Keratinocyte (primary cell): ENCODE results near the gene MLLT6. TPM values are rescaled to one million over a fixed set of nuclear protein-coding genes. Genes with fewer than 3 reads are reported as not detected.

Source experiments
- DNase-seq: peaks from one replicate; pipeline ENCODE4 v3.0.0-alpha.2; 2011; ENCODE audit warnings: low read depth, missing footprints, low spot score
- FAIRE-seq: peaks from 2 replicates; lab custom pipeline; 2011; peaks lifted over from hg19 to GRCh38; lab: Jason Lieb, UNC
- H2AFZ ChIP-seq: 2 replicates; pipeline ENCODE4 v1.6.0; 2012; ENCODE audit warnings: low read length, control low read depth, inconsistent platforms; ENCODE audit not compliant: control insufficient read depth
- H3K27ac ChIP-seq: 2 replicates; pipeline ENCODE4 v1.5.1; 2011; ENCODE audit warnings: low read length; ENCODE audit not compliant: control insufficient read depth, insufficient read depth
- H3K27me3 ChIP-seq: 3 replicates; pipeline ENCODE4 v1.6.0; 2011; ENCODE audit warnings: low read length; ENCODE audit not compliant: control insufficient read depth, insufficient read depth; ENCODE audit errors: extremely low read depth
- H3K36me3 ChIP-seq, 2 experiments: 2 replicates in 1 of 2; 3 replicates in 1 of 2; pipeline ENCODE4 v1.5.1; 2011; ENCODE audit warnings: low read length in 2 of 2, mild to moderate bottlenecking in 1 of 2; ENCODE audit not compliant: control insufficient read depth in 2 of 2, insufficient read depth in 2 of 2; ENCODE audit errors: extremely low read depth in 1 of 2
- H3K4me1 ChIP-seq: 3 replicates; pipeline ENCODE4 v1.5.1; 2011; ENCODE audit warnings: low read length; ENCODE audit not compliant: control insufficient read depth, insufficient read depth; ENCODE audit errors: extremely low read depth
- H3K4me2 ChIP-seq: 3 replicates; pipeline ENCODE4 v1.6.0; 2011; ENCODE audit warnings: low read depth, low read length; ENCODE audit not compliant: control insufficient read depth, insufficient read depth; ENCODE audit errors: extremely low read depth
- H3K4me3 ChIP-seq, 3 experiments: fragments of 200-600 bp in 1 of 3; sonication (generic) in 1 of 3; 2 replicates in 2 of 3; 3 replicates in 1 of 3; pipeline ENCODE4 v1.5.1; 2011 to 2016; ENCODE audit warnings: low read length in 3 of 3, mild to moderate bottlenecking in 3 of 3, control low read depth in 2 of 3, inconsistent platforms in 1 of 3, low read depth in 1 of 3, mixed read lengths in 1 of 3, mixed run types in 1 of 3, moderate library complexity in 1 of 3; ENCODE audit not compliant: control insufficient read depth in 2 of 3, insufficient read depth in 2 of 3; ENCODE audit errors: extremely low read depth in 1 of 3
- H3K79me2 ChIP-seq: 2 replicates; pipeline ENCODE4 v1.6.0; 2012; ENCODE audit warnings: low read length; ENCODE audit not compliant: control insufficient read depth, insufficient read depth
- H3K9ac ChIP-seq: 3 replicates; pipeline ENCODE4 v1.6.0; 2011; ENCODE audit warnings: low read length; ENCODE audit not compliant: control insufficient read depth, insufficient read depth; ENCODE audit errors: extremely low read depth
- H3K9me1 ChIP-seq: 3 replicates; pipeline ENCODE4 v1.6.0; 2011; ENCODE audit warnings: low read length; ENCODE audit not compliant: control insufficient read depth, insufficient read depth; ENCODE audit errors: extremely low read depth
- H3K9me3 ChIP-seq: 2 replicates; pipeline ENCODE4 v1.5.1; 2012; ENCODE audit warnings: low read depth, low read length; ENCODE audit not compliant: control insufficient read depth
- H4K20me1 ChIP-seq: 3 replicates; pipeline ENCODE4 v1.6.0; 2011; ENCODE audit warnings: low read length; ENCODE audit not compliant: control insufficient read depth, insufficient read depth; ENCODE audit errors: extremely low read depth
- EZH2 ChIP-seq: IDR thresholded peaks from one replicate; pipeline ENCODE4 v1.6.1; 2012; ENCODE audit warnings: inconsistent platforms, mild to moderate bottlenecking, low read length, moderate library complexity
- dilution Hi-C: fragments of 300-500 bp; cut with MboI; formaldehyde crosslinking; loops from one replicate; pipeline ENCODE4 v1.7.0; 2020; ENCODE audit warnings: low sequenced_read_pairs; ENCODE audit not compliant: extremely low pct_ligation_motif_present
- polyA plus RNA-seq, 5 experiments: library from polyadenylated mRNA; depleted of rRNA in 3 of 5; stranded (reverse) in 3 of 5; stranded (forward) in 1 of 5; unstranded in 1 of 5; fragments of >200 nt; gene quantifications; 1 replicate in 1 of 5; 2 replicates in 3 of 5; 3 replicates in 1 of 5; pipeline versions ENCODE4 v1.2.1 to v1.2.3, GENCODE V29; 2011 to 2012; ENCODE audit warnings: missing spikeins in 2 of 5, low read depth in 1 of 5, low replicate concordance in 1 of 5
- TF ChIP-seq, protein P1 (sequence below), 3 experiments: IDR thresholded peaks in 1 of 3; conservative IDR thresholded peaks in 1 of 3; optimal IDR thresholded peaks in 1 of 3; 2 replicates in 2 of 3; 3 replicates in 1 of 3; pipeline versions ENCODE3 to v1.5.1; 2011; ENCODE audit warnings: low read length in 3 of 3, mild to moderate bottlenecking in 3 of 3, moderate library complexity in 2 of 3, control low read depth in 1 of 3, inconsistent platforms in 1 of 3; ENCODE audit not compliant: insufficient read depth in 2 of 3; ENCODE audit errors: extremely low read depth in 1 of 3

MLLT6 gene
- polyA plus RNA-seq, 1 donor (not counting 4 experiments of a cell fraction or from before 2014, with no cell fraction given): 17.4 TPM

DNA sequence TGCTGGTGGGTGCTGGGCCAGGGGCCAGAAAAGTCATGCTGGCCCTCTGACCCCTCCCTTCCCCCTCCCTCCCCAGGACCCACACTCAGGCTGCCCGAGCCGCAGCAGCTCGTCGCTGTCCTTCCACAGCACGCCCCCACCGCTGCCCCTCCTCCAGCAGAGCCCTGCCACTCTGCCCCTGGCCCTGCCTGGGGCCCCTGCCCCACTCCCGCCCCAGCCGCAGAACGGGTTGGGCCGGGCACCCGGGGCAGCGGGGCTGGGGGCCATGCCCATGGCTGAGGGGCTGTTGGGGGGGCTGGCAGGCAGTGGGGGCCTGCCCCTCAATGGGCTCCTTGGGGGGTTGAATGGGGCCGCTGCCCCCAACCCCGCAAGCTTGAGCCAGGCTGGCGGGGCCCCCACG is 16.7 kb downstream of the MLLT6 start:
- no peak overlapping the region for H2AFZ ChIP-seq
- no peaks in the 10 kb centered on the region for H3K79me2 ChIP-seq
- TF ChIP-seq, protein P1, sequence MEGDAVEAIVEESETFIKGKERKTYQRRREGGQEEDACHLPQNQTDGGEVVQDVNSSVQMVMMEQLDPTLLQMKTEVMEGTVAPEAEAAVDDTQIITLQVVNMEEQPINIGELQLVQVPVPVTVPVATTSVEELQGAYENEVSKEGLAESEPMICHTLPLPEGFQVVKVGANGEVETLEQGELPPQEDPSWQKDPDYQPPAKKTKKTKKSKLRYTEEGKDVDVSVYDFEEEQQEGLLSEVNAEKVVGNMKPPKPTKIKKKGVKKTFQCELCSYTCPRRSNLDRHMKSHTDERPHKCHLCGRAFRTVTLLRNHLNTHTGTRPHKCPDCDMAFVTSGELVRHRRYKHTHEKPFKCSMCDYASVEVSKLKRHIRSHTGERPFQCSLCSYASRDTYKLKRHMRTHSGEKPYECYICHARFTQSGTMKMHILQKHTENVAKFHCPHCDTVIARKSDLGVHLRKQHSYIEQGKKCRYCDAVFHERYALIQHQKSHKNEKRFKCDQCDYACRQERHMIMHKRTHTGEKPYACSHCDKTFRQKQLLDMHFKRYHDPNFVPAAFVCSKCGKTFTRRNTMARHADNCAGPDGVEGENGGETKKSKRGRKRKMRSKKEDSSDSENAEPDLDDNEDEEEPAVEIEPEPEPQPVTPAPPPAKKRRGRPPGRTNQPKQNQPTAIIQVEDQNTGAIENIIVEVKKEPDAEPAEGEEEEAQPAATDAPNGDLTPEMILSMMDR (optimal IDR thresholded peaks at IDR 0.05 in 1 of 3, IDR thresholded peaks at IDR 0.05 in 1 of 3, conservative IDR thresholded peaks at IDR 0.05 in 1 of 3; ENCODE audit: extremely low read depth in 1 of 3, insufficient read depth in 2 of 3, low read length in 3 of 3): no peak
- TF ChIP-seq EZH2: no peak
- H3K27ac ChIP-seq: no peak overlapping the region
- no peaks in the 10 kb centered on the region for H3K9me3 ChIP-seq
- dilution Hi-C loops: no loop called here
- H3K27me3 ChIP-seq: no peaks in the 10 kb centered on the region
- peaks cover 4 to 15% of the 10 kb centered on the region in 2 experiments for H3K36me3 ChIP-seq
- no peaks in the 10 kb centered on the region for H3K9me1 ChIP-seq
- no peak overlapping the region for H3K9ac ChIP-seq
- no peaks in the 10 kb centered on the region for H4K20me1 ChIP-seq
- FAIRE-seq (no peak), DNase-seq (no peak)
- no peak overlapping the region for H3K4me3 ChIP-seq
- peaks cover 4% of the 10 kb centered on the region for H3K4me1 ChIP-seq
- no peak overlapping the region for H3K4me2 ChIP-seq

DNA sequence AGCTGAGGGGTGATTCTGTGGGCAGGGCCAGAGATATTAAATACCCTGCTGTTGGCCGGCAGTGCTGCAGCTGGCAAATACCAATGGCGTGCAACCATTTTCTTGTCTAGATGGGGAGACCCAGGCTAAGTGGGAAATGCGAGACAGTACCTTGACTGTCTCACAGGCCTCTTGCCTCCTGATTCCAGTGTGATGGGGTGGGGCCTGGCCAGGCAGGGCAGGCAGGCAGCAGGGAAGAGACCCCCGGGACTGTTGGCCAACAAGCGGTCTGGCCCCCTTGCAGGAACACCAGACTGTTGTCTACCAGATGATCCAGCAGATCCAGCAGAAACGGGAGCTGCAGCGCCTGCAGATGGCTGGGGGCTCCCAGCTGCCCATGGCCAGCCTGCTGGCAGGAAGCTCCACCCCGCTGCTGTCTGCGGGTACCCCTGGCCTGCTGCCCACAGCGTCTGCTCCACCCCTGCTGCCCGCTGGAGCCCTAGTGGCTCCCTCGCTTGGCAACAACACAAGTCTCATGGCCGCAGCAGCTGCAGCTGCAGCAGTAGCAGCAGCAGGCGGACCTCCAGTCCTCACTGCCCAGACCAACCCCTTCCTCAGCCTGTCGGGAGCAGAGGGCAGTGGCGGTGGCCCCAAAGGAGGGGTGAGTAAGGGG is 19.4 kb downstream of the MLLT6 start:
- Histone ChIP-seq H3K27me3 (no peaks in the 10 kb centered on the region), H3K36me3 (peaks cover under 1 to 8% of the 10 kb centered on the region in 2 experiments), H3K9me3 (no peaks in the 10 kb centered on the region), H3K4me2 (no peak overlapping the region), H3K4me3 (no peak overlapping the region), H3K4me1 (no peaks in the 10 kb centered on the region), H3K9me1 (no peaks in the 10 kb centered on the region), H4K20me1 (no peaks in the 10 kb centered on the region), H2AFZ (no peak overlapping the region), H3K27ac (no peak overlapping the region), H3K9ac (no peak overlapping the region), H3K79me2 (no peaks in the 10 kb centered on the region)
- dilution Hi-C loops: no loop called here
- TF ChIP-seq, protein P1 (optimal IDR thresholded peaks at IDR 0.05 in 1 of 3, IDR thresholded peaks at IDR 0.05 in 1 of 3, conservative IDR thresholded peaks at IDR 0.05 in 1 of 3; ENCODE audit: extremely low read depth in 1 of 3, insufficient read depth in 2 of 3, low read length in 3 of 3): no peak
- TF ChIP-seq EZH2: no peak
- no peak for FAIRE-seq
- DNase-seq: no peak
